Neural cell (in vitro differentiated cells): Measurements from ENCODE around the gene TTC1.

Source experiments
- CTCF ChIP-seq: fragments of 450-650 bp; IDR thresholded peaks from 2 replicates; pipeline ENCODE4 v1.5.1; 2014; ENCODE audit warnings: antibody characterized with exemption, mild to moderate bottlenecking, moderate library complexity; ENCODE audit not compliant: poor library complexity, severe bottlenecking
- EP300 ChIP-seq: fragments of 450-650 bp; conservative IDR thresholded peaks from 2 replicates; pipeline ENCODE4 v1.6.1; 2014; ENCODE audit warnings: antibody characterized with exemption, mild to moderate bottlenecking, moderate library complexity; ENCODE audit not compliant: poor library complexity, severe bottlenecking
- EZH2 ChIP-seq: fragments of 200-600, 300-800 bp; shearing (Covaris generic), sonication (generic); IDR thresholded peaks from 2 replicates; pipeline ENCODE4 v1.6.1; 2014; ENCODE audit warnings: antibody characterized with exemption, low read length, borderline replicate concordance, mild to moderate bottlenecking; ENCODE audit not compliant: insufficient read depth, poor library complexity, severe bottlenecking
- POLR2AphosphoS5 ChIP-seq: IDR thresholded peaks from 2 replicates; pipeline ENCODE4 v1.6.1; 2012
- RAD21 ChIP-seq: fragments of 450-650 bp; conservative IDR thresholded peaks from 2 replicates; pipeline ENCODE4 v1.6.1; 2014; ENCODE audit warnings: antibody characterized with exemption, mild to moderate bottlenecking, moderate library complexity

- TF ChIP-seq EP300: no peak
- no peak for TF ChIP-seq CTCF
- TF ChIP-seq POLR2AphosphoS5: no peak
- no peak for TF ChIP-seq EZH2
- TF ChIP-seq RAD21: no peak
Measured at GRCh38 chr5:160042671-160043070, 33.7 kb downstream of the TTC1 start.
